Colon (tissue), 2 donors: ENCODE measurements around the gene TRAK2.
A peak's percentile ranks its signal among the peaks of the same experiment; 100 is the strongest.
"Not testable (repeated sequence)": the region's sequence is repeated elsewhere in the genome, so short reads cannot be mapped to it uniquely, and the experiment has no call there.

Experiments used
- FAIRE-seq: peaks from 2 replicates; lab custom pipeline; 2012; peaks lifted over from hg19 to GRCh38; lab: Jason Lieb, UNC
- donor health status: control.
- donor health status: control.

The TRAK2 gene

DNA sequence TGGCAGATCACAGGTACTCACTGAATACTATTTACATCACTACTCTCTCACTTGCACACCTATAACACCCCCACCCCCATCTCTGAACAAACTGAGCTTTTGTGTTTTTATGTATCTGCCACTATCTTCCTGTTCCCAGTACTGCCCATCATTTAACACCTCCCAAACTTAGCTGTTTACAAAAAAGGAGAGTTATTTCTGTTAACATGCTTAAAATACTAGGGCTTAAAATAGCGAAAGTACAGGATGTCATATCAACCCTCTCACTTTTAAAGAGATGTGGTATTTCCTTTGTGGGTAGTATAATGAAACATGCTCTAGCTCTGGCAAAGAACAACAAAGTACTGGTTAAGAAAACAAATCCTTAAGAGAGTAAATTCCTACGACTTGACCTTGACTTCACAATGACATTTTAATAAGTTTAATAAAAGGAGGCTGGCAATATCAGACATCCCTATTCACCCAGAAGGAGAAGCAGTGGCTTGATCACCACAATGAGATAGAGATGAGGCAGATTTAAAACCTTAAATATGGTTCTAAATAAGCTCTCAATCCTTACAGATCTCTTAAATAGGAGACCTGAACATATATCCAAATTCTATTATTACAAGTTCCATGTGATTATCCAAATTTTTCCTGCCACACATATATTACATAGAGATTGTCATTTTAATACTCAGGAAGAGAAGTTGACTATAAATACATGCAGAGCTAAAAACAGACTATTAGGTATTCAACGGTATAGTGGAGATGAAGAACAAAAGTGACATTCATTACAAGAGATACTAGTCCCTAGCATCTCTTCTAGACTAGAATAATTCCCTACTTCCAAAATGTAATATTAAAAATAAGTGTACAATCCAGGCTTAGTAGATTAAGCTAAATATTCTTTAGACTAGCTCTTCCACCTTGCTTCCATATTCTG lies 36.9 kb downstream of the TRAK2 start:
- FAIRE-seq, result no peak

DNA sequence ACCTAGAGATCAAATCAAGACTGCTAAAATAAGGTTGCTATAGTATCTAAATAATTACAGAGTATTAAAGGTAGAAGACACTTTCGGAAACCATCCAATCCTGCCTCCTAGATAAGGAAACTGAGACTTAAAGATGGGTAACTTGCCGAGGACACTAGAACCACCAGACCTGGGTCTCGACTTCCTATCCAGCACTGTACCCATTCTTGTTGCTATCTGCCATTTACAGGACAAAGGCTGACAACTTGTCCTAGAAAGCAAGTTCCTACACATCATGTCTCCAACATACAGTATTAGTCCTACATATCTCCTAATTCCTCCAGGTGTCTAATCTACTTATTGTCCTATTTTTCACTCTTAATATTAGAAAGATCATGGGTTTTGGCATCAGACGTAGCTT lies 37.7 kb downstream of the TRAK2 start:
- no peak for FAIRE-seq

DNA sequence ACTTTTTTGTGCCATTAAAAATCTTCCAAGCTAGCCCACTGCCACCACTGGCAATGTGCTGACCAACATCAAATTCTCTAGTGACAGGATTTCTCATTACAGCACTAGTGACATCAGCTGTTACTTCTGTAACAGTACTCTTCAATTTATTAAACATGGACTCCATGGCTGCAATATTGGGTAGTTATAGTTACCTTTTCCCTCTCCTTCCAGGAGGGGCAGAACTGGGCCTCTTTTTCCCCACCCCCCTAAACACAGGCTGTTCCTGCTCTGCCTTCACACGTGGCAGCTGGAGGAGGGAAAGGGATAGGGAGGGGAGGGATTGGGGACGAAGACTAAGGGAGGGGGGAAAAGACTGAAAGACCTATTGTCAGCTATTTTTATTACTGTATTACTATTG lies 38.1 kb downstream of the TRAK2 start:
- no peak for FAIRE-seq

DNA sequence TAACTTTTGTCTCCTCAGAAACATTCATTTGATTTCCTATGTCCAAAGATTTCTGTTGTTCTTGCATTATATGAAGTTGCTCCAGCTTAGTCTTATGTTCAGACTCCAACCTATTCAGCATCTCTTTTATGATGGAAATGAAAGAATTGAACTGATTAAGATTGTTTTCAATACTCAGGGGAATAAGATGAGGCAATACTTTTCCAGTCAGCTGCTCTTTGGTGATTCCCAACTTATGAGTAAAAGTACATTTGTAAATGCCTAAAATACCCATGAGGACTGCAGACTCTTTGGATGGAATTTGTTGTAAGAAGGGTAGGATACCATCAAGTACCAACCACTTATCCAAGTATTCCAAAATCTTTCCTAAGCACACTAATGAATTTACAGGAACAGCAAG lies 39.8 kb downstream of the TRAK2 start:
- no peak for FAIRE-seq

DNA sequence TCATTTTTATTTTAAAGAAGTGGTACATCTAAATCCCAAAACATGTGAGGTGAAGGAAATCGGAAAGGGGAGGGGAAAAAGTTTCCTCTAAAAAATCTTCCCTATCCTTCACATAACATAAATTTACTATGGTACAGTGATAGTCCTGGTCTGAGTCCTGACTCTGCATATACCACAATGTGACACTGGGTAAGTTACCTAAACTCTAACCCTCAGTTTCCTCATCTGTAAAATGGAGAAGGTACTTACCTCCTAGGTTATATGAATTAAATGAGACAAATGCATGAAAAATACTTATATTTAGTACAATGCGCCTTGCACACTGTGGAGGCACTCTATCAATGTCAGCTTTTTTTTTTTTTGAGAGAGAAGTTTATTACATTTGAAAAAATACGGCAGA lies 42.3 kb downstream of the TRAK2 start:
- no peak for FAIRE-seq

DNA sequence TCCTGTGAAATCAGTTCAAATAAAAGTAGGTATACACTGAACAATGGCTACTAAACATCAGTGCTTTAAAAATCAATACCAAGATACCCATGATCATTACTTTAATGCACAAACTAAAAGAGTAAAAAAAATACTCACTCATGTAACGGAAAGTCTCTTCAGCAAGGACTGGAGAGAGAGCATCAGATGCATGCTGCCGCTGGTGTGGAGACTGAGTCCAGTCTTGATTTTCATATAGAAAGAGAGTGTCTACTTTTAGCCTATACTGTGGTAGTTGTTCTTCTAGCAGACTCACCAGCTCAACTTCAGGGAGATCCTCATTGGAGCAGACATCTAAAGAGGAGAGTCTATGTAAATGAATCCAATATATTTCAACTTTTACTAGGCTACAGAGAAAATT lies 44.0 kb downstream of the TRAK2 start:
- no peak for FAIRE-seq

DNA sequence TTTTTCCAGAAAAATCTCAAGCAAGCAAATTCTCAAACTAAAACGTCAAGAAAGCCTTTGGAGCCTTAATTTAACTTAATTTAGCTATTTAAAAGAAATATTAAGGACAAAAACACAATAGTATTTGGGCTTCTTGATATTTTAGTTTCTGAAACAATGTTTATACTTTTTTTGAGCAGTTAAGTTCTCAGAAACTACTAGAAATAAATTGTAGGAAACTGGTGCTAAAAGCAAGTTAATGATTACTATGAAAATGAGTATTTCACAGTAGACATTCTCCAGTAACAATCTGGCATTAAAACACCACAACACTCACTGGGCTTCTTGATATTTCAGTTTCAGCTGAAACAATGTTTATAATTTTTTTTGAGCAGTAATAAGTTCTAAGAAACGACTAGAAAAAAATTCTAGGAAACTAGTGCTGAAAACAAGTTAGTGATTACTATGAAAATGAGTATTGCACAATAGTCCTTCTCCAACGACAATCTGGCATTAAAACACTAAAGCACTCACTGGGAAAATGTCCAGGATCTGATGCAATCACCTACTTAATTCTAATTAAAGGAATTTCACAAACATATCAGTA lies 45.1 kb downstream of the TRAK2 start:
- peak; percentile 43 for FAIRE-seq

DNA sequence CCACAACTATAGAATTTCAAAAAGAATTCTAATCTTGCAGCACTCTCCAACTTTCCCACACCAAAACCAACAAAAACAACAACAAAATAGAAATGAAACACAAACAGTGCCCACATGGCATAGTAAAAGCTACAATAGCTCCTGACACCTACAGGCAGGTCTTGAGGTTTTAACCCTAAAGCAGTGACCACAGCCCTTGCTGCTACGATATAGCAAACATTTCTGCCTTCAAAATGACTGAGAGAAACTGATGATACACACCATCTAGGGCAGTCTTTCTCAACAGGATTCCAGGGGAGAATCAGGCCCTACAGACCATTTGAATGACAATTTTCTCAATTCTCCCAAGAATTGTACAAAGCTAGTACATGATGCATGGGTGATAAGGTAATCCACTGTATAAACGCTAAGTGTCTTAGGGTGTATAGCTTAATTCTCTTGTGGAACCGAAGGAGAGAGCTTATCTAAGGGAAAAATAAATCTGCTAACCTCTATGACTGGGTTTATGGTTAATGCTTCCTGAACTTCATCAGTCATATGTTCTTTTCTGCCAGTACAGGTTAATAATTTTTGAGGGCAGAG lies 46.5 kb downstream of the TRAK2 start:
- FAIRE-seq, result no peak

DNA sequence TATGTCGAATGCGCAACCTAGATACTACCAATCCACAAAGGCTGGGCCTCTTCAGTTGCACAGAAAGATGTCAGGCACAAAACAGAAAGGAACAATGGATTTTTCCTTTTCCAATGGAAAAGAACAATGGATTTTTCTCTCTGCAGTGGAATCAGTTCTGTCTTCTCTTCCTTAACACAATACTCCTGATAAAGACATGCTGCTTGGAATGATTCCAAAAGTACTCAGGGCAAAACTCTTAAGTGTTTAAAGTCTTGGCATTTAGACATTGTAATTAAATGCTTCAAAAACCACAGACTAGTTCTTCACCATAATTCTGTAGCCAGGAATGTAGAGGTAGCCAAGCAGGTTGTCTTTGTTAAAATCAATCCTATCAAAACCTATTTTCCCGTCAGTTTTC lies 47.4 kb downstream of the TRAK2 start:
- no peak for FAIRE-seq

DNA sequence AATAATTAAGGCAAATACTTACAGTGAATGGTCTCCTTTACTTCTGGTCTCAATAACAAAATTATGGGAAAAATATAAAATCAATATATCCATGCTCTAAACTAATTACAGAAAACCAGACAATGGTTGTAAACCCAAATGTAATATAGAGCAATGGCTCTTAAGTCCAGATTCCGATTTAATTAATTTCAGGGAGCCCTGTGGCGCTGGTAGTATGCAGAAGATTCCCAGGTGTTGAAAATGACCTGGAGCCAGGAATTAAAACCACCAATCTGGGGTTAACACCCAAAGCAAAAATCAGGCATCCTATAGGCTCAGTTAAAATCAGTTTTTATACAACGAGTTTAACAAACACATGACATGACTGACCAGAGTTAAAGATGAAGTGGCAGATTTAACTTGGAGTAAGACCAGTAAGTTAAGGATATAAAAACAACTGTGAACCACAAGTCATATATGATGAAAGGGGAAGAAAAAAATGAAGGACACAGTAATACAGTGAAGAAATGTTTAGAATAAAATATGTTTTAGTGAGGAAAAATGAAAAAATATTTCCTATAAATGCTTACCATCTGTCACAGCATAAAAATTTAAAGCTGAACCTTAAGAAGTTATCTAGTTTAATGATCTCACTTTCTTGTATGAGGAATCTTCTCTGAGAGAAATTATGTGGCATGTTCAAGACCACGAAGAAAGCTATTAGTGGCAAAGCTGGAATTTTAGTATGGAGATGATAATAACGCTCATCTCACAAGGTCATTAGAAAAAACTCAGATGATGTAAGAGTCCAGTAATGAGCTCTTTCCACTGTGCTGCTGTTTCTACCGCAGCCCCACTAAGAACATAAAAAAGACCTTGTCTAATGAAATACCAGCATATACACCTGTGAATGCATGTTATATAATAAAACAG lies 48.4 kb downstream of the TRAK2 start:
- no peak for FAIRE-seq

DNA sequence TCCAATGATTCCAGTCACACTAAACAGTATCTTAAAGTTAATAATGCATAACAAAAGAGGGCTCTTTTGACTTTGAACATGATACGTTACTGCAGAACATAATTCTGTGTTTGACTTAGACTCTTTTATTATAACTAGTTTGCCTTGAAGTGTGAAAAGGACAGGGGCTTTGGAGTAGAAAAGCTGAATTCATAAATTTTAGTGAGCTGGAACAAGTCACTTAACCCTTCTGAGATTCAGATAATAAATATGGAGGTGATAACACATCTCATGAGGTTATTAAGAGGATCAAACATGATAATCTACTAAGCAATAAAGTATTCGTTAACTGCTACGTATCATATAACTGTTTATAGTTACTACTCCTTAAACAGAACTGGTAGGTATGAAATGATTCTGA lies 49.4 kb downstream of the TRAK2 start:
- FAIRE-seq, result no peak

DNA sequence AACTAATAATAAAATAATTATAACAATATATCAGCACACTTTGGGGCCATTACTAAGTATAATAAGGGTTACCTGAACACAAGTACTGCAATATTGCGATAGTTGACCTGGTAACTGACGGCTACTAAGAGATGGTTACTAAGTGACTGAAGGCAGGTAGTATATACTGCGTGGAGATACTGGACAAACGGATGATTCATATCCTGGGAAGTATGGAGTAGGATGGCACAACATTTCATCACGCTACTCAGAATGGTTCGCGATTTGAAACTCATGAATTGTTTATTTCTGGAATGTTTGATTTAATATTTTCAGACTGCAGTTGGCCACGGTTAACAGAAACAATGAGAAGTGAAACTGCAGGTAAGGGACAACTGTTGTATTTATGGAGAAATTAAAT lies 54.7 kb downstream of the TRAK2 start:
- no peak for FAIRE-seq

DNA sequence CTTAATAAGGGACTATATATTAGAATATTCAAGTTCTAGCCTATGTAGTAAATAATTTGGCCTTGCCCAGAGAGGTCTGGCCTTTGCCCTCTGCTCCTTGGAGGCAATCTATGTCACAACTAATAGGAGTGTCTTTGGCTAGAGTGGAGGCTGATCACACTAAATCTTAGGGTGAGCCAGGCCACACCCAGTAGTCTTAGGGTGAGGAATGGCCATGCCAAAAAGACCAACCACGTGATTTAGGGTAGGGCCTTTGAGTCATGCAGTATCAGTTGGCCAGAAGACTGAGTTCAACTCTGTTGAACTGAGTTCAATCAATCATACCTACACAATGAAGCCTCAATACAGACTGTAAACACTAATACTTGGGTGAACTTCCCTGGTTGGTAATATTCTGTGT lies 68.1 kb downstream of the TRAK2 start:
- FAIRE-seq, result no peak

DNA sequence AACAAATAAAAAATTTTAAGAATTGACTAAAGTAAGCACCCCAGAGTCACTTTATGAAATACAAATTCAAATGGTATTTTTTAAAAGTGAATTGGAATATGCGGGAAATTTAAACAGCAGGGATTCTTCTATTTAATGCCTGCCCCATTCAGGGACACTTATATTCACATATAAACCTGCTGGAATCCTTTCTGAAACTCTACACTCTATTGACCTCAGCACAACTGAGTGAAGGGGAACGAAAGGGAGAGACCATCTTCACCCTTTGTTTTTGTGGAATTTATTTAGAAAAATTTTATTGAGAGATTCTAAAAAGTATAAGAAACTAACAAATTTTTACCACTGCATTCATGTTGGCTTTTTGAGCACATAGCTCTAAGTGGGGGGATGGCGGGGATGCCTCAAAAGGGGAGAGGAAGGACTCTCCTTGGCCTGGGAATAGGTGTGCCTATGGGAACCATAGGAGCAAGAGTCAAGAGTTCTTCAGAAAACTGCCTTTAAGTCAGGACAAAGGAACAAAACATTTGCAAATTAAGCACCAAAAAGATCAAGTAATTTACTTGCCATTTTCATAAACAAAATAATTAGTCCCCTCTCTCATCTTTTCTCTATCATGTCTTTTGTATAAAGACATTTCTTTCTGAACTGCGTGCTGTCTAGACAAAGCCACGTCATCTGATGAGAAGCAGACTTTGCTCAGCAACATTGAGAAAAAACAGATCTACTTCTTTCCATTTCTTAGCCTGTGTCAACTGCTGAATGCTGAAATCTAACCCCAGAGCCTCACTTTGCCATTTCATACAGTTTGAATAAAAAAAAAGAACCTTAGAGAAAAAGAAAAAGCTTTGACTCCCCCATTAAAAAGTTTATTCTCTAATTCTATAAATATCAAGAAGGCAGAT lies 72.5 kb downstream of the TRAK2 start:
- FAIRE-seq, result no peak

DNA sequence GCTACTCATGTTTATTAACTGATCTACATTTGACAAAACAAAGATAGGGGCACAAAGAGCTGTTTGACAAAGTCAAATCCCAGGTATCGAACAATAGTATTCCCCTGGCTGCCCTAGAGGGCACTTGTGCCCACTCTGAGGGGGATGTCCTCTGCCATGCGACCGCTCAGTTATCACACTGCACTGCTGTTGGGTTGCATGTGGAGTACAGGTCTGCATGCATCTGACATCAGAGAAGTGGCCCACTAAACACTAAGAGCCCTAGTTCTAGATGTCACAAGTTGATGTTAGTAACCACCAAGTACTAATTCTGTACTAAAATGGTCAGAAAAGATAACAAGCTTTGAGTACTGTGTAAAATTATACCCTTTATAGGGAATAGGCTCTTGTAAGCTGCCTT lies 74.0 kb downstream of the TRAK2 start:
- no peak for FAIRE-seq

DNA sequence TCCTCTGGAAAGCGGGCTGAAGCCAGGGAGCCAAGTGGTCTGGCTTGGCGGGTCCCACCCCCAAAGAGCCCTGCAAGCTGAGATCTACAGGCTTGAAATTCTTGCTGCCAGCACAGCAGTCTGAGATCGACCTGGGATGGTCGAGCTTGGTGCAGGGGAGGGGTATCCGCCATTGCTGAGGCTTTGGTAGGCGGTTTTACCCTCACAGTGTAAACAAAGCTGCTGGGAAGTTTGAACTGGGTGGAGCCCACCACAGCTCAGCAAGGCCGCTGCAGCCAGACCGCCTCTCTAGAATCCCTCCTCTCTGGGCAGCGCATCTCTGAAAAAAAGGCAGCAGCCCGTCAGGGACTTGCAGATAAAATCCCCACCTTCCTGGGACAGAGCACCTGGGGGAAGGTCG lies 81.5 kb downstream of the TRAK2 start:
- no peak for FAIRE-seq

DNA sequence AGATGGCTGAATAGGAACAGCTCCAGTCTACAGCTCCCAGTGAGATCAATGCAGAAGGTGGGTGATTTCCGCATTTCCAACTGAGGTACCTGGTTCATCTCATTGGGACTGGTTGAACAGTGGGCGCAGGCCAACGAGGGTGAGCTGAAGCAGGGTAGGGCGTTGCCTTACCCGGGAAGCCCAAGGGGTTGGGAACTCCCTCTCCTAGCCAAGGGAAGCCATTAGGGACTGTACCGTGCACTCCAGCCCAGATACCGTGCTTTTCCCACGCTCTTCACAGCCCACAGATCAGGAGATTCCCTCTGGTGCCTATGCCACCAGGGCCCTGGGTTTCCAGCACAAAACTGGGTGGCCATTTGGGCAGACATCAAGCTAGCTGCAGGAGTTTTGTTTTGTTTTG lies 81.9 kb downstream of the TRAK2 start:
- FAIRE-seq, result not testable (repeated sequence)

DNA sequence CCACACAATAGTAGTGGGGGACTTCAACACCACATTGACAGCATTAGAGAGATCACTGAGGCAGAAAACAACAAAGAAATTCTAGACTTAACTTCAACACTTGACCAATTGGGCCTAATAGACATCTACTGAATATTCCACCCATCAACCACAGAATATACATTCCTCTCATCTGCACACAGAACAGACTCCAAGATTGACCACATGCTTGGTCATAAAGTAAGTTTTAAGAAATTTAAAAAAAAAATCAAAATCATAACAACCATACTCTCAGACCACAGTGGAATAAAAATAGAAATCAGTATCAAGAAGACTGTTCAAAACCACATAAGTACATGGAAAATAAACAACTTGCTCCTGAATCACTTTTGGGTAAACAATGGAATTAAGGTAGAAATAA lies 85.1 kb downstream of the TRAK2 start:
- no peak for FAIRE-seq

DNA sequence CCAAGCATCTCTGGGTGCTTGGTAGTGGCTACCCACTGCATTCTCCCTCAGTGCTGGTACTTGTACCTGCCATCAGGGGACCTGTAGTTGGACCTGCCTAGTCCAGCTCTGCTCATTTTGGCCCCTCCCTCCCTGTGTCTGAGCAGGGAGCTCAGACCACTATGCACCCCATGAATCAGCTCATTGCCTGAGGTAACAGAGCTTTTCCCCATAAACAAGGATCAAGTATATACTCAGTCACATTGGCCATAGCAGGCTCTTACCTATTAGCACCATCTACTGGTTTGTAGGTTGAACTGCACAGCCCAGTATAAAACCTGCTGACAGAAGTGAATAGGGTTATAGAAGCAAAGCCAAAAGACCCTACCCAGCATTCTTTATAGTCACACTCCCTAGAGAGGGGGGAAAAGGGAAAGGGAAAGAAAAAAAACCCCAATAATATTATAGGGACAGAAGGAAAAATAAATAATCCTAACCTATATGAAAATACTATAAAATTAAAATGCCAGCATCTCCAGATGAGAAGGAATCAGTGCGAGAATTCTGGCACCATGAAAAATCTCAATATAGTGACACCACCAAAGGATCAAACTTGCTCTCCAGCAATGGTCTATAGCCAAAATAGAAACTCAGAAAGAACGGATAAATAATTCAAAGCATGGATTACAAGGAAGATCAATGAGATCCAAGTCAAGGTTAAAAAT lies 87.2 kb downstream of the TRAK2 start:
- peak; percentile 33 for FAIRE-seq

DNA sequence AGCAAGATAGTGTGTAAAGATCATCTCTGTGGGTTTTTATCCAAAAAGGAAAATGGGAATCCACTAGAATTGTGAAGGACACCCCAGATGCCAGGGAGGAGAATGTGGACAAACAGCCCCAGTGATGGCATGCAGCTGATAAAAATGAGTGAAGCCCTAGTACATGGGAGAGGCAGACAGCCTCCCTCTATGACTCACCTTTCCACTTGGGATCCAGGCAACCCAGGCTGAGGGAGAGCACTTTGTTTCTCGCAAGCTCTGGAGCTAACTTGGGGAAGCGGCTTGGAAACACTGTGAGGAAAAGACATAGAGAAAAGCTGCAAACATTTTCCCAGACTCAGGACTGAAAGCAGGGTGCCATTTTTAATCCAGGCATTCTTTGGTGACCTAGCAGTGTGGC lies 88.9 kb downstream of the TRAK2 start:
- no peak for FAIRE-seq
